Mononuclear cell (primary cell): ENCODE measurements around the gene CTNNA3. TPM values are rescaled to one million over a fixed set of nuclear protein-coding genes. Genes with fewer than 3 reads are reported as not detected.

Experiments used
- H3K27me3 ChIP-seq: 2 replicates; pipeline ENCODE4 v1.6.0; 2011; ENCODE audit warnings: low read length, control low read depth; ENCODE audit not compliant: insufficient read depth
- H3K4me1 ChIP-seq: 2 replicates; pipeline ENCODE4 v1.5.1; 2011; ENCODE audit warnings: mild to moderate bottlenecking, low read length, control low read depth; ENCODE audit not compliant: insufficient read depth
- H3K4me3 ChIP-seq: 2 replicates; pipeline ENCODE4 v1.5.1; 2011; ENCODE audit warnings: mild to moderate bottlenecking, low read length, moderate library complexity
- H3K9me3 ChIP-seq: 2 replicates; pipeline ENCODE4 v1.5.1; 2011; ENCODE audit warnings: low read depth, mild to moderate bottlenecking, control low read depth, low read length
- total RNA-seq: library from RNA; depleted of rRNA; stranded (reverse); fragments of >200 nt; gene quantifications from one replicate; pipeline ENCODE4 v1.2.3, GENCODE V29; 2012

The CTNNA3 gene
- total RNA-seq, 1 donor = 0.42 TPM

GRCh38 chr10:67107670-67108069 is 588.3 kb downstream of the CTNNA3 start:
- H3K27me3 ChIP-seq = no peaks in the 10 kb centered on the region
- no peak overlapping the region for H3K4me3 ChIP-seq
- H3K9me3 ChIP-seq = no peaks in the 10 kb centered on the region
- H3K4me1 ChIP-seq = no peaks in the 10 kb centered on the region

DNA sequence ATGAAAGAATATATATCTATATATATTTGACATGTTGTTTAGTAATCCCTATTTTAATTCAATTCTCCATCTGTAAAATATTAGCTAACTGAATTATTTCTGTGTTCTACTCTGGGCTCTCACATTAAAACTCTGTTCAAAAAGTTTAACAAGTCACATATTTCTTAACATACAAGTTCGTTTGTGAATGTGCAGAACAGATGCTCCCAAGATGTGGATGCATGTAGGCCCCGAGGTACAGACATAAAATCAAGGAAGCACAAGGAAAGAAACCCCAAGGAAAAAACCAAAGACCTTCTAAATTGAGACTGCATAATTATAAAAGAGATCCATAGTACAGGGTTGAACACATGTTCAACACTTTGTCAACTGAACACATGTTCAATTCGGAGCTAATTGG is 595.0 kb downstream of the CTNNA3 start:
- Histone ChIP-seq H3K4me1 (no peaks in the 10 kb centered on the region), H3K9me3 (no peaks in the 10 kb centered on the region), H3K27me3 (no peaks in the 10 kb centered on the region), H3K4me3 (no peak overlapping the region)

DNA sequence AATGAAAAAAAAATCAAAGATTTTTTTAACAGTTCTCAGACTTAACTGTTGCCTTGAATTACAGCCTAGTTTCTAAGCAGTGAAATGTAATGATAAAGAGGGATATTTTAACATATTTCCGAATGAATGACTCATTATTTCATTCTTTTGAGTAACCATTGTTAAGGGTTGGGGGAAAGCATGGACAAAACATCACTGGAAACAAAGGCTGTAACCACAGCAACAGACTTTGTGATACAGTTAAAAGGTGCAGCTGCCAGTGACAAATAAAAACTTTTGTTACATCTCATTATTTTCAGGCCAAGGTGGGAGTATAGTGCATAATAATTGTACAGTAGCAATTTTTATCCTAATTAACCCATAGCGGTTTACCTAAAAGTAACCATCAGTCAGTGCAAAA is 597.5 kb downstream of the CTNNA3 start:
- H3K4me1 ChIP-seq = no peaks in the 10 kb centered on the region

DNA sequence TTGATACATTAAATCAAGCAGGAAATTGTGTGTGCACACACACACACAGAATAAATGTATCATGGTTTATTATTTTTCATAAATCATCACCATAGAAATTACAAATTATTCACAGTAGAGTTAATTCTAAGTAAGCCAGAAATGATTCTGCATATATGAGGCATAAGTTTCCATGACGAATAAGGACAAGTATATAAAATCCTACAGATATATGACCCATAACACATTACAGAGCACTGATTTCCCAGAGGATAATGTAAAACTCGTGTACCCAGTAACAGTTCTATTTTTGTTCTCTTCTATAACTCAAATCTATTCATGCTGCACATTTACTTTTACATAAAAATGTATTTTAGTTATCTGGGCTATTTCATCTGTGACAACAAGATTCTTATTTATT is 600.5 kb downstream of the CTNNA3 start:
- H3K27me3 ChIP-seq = no peaks in the 10 kb centered on the region
- H3K4me3 ChIP-seq = no peak overlapping the region
- no peaks in the 10 kb centered on the region for H3K9me3 ChIP-seq
- no peaks in the 10 kb centered on the region for H3K4me1 ChIP-seq

More for the DNA sequence above, 597.5 kb downstream of the CTNNA3 start:
- Histone ChIP-seq H3K27me3 (no peaks in the 10 kb centered on the region), H3K9me3 (no peaks in the 10 kb centered on the region), H3K4me3 (no peak overlapping the region)

- Histone ChIP-seq H3K9me3 (no peaks in the 10 kb centered on the region), H3K27me3 (no peaks in the 10 kb centered on the region), H3K4me3 (no peak overlapping the region)
Measured at GRCh38 chr10:67088036-67088435, 608.0 kb downstream of the CTNNA3 start.

DNA sequence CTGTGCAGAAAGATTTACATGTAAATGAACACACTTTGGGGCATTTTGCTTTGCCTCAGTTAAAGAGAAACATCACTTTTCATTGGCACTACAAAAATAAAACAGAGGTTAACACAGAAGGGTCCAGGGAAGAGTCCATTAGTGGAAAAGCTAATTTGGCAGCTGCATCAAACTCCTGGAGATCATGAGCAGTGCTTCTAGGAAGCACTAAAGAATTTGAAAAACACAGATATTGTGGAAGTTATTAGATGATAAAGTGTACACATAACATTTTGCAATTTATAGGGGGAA is 608.9 kb downstream of the CTNNA3 start:
- H3K4me3 ChIP-seq = no peak overlapping the region
- no peaks in the 10 kb centered on the region for H3K27me3 ChIP-seq
- H3K9me3 ChIP-seq = no peaks in the 10 kb centered on the region
- H3K4me1 ChIP-seq = no peaks in the 10 kb centered on the region

More at GRCh38 chr10:67088036-67088435, 608.0 kb downstream of the CTNNA3 start:
- H3K4me1 ChIP-seq = no peaks in the 10 kb centered on the region

DNA sequence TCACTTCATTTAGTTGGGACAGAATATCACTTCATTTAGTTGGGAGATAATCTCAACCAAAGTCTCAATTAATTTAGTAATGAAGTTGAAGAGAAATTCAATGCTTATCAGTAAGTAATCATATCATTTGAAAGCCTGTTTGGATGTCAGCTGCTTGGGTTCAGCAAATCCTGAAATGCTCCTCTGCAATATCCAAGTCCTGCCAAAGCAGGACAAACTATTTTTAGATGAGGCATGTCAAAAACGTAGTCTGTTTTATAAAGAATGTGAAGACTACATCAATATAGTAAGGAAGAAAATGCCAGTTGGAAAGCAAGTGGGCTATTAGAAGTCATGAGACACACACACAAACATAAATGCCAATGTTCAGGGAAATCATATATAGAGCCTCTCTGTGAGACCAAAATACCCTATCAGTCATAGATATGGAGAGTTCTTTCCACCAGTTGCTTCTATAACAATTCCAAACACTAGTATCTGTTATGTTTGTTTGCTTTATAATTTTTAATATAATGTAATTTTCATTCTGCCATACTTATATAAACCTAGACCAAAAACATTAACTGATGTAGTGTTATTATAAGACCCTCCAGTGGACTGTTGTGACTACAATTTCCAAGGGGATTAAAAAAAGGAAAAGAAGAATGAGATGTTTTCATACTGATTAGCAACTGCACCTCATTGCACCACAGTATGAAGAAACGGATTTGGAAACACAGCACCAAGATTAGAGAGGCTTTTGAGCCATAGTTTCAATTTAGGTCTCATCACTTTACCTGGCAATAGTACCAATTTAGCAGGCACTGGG is 609.5 kb downstream of the CTNNA3 start:
- Histone ChIP-seq H3K4me3 (no peak overlapping the region), H3K27me3 (no peaks in the 10 kb centered on the region), H3K4me1 (no peaks in the 10 kb centered on the region), H3K9me3 (no peaks in the 10 kb centered on the region)

DNA sequence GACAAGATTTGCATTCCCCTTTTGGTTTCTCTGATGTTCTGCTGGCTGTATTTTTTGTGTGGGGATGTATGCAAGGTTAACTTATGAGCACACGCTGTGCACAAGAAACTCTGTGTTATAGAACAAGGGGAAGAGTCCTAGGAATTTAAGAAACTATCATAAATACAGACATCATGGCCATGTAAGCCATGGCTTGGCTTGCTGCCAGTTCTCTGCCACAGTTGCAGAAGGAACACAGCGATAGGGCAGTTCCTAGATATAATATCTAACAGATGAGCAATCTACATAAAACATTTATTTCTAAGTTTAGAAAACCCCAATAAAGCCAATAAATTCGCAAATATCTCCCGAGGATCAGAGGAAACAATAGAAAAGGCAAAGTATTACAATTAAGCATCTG is 616.9 kb downstream of the CTNNA3 start:
- no peaks in the 10 kb centered on the region for H3K9me3 ChIP-seq
- H3K4me1 ChIP-seq = no peaks in the 10 kb centered on the region
- no peak overlapping the region for H3K4me3 ChIP-seq
- no peaks in the 10 kb centered on the region for H3K27me3 ChIP-seq

DNA sequence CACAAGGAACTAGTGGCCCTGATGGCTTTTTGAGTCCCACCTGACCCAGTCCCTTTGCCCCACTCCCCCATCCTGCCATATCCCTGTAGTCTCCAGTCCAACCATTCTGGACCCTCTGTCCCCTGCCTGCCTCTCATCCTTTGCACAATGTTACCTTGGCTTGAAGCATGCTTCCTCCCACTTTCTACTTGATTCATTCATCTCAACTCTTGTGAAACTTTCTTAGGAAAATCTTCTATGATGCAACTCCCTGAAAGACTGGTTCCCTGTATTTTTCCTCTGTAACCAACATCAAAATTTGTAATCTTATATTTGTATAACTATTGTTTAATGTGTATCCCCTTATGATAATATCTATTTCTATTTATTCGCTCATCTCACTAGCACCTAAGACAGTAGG is 618.6 kb downstream of the CTNNA3 start:
- no peak overlapping the region for H3K4me3 ChIP-seq
- H3K27me3 ChIP-seq = no peaks in the 10 kb centered on the region
- no peaks in the 10 kb centered on the region for H3K4me1 ChIP-seq

DNA sequence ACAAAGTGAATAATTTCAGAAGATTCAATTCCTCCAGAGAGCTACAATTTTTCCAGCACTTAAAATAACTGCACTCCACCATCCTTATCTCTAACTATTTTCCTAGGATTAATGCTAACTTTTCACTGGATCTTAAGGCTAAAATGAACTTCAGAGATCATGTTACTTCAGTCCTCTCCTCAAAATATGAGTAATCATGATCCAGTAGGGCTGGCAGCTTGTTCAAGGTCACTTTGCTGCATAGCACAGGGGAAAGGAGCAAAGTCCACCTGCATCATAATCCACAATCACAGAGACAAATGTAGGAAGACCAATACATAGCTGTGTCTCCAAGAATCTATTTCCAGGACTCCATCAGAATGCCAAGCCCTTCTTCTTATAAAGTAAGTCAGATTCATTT is 619.9 kb downstream of the CTNNA3 start:
- no peaks in the 10 kb centered on the region for H3K27me3 ChIP-seq
- no peaks in the 10 kb centered on the region for H3K9me3 ChIP-seq
- no peak overlapping the region for H3K4me3 ChIP-seq
- no peaks in the 10 kb centered on the region for H3K4me1 ChIP-seq

More for the DNA sequence above, 618.6 kb downstream of the CTNNA3 start:
- no peaks in the 10 kb centered on the region for H3K9me3 ChIP-seq

DNA sequence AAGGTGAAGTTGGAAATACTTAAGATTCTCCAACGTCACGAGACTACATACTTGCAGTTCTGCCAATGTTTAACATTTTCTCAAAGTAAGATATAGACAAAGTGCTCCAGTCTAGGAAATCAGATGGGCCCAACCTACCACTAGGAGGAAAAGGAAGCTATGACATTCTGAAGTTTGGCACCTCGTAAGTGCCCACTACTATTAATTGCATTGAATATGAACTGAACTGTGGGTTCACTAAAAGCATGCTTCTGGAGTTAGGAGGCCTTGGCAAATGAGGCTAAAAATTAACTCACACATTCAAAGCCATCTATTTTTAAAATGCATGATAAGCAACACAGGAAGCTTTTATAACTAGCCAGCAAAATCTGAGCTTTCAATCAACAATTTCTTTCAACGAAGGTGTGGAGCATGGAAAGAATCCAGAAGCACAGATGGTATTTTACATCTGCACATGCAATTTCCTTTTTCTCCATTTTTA is 620.5 kb downstream of the CTNNA3 start:
- Histone ChIP-seq H3K9me3 (no peaks in the 10 kb centered on the region), H3K27me3 (no peaks in the 10 kb centered on the region), H3K4me3 (no peak overlapping the region), H3K4me1 (no peaks in the 10 kb centered on the region)

DNA sequence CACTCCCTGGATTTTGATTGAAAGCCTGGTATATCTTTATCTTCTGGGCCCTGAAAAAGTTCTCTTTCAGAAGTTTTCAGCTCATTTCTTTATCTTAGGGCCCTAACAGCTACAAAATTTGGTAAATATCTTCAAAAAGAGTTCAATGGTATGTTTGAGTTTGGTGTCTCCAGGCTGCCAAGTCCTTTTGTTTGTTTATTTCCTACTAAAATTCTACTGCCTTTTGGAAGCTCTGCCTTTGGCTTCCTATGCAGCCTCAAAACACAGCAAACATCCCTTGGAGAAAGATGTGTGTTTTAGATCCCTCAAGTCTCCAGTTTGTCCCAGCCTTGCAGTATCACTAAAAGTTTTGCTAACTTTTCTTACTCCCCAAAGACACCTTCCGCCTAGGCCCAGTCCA is 623.3 kb downstream of the CTNNA3 start:
- Histone ChIP-seq H3K4me1 (no peaks in the 10 kb centered on the region), H3K9me3 (no peaks in the 10 kb centered on the region), H3K4me3 (no peak overlapping the region), H3K27me3 (no peaks in the 10 kb centered on the region)

GRCh38 chr10:67050415-67050814 is 645.6 kb downstream of the CTNNA3 start:
- Histone ChIP-seq H3K9me3 (no peaks in the 10 kb centered on the region), H3K4me3 (no peak overlapping the region), H3K27me3 (no peaks in the 10 kb centered on the region), H3K4me1 (no peaks in the 10 kb centered on the region)

DNA sequence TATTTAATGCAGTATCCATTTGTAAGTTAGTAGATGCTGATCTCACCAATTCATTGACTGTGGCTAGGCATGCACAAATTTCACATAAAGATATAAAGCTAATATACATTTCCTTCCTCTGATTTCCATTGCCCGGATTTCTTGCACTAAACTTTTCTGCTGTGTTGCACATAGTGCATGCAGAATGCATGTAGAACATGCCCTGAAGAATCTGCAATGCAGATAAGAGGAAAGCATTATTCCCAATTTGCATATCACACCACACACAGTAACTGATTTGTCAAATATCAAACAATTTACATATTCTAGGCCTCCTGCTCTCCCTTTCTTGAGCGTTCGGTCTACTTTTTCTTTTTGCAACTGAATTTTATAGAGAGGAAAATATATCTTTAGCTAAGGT is 646.0 kb downstream of the CTNNA3 start:
- no peak overlapping the region for H3K4me3 ChIP-seq
- no peaks in the 10 kb centered on the region for H3K4me1 ChIP-seq
- H3K9me3 ChIP-seq = no peaks in the 10 kb centered on the region
- no peaks in the 10 kb centered on the region for H3K27me3 ChIP-seq

GRCh38 chr10:67046507-67046906 is 649.5 kb downstream of the CTNNA3 start:
- Histone ChIP-seq H3K4me1 (no peaks in the 10 kb centered on the region), H3K9me3 (no peaks in the 10 kb centered on the region), H3K4me3 (no peak overlapping the region), H3K27me3 (no peaks in the 10 kb centered on the region)

DNA sequence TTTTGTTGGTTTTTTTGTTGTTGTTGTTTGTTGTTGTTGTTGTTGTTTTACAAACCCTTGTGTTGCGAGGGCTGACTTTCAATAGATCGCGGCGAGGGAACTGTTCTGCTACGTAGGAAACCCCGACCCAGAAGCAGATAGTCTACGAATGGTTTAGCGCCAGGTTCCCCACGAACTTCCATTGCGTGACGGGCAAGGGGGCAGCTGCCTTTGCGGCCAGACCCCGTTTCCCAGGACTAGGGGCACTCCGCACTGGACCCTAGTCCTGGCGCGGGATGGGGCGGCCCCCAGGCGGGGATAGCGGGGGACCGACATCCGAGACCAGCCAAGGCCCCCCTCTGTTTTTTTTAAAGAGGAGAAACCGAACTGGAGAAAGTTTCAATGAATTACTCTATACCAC is 650.6 kb downstream of the CTNNA3 start:
- Histone ChIP-seq H3K27me3 (no peaks in the 10 kb centered on the region), H3K4me1 (no peaks in the 10 kb centered on the region), H3K4me3 (no peak overlapping the region), H3K9me3 (no peaks in the 10 kb centered on the region)
